Sigmoid colon (tissue), 3 donors: ENCODE measurements around the gene ITPRIPL2.

Source experiments
- CTCF ChIP-seq, 4 experiments: fragments of 450-650 bp in 3 of 4; fragments of 200-600 bp in 1 of 4; IDR thresholded peaks; one replicate each; pipeline ENCODE4 v1.5.1; 2016 to 2019; ENCODE audit warnings: antibody characterized with exemption in 4 of 4, mild to moderate bottlenecking in 3 of 4, moderate library complexity in 2 of 4
- POLR2A ChIP-seq, 2 donors: fragments of 450-650 bp; IDR thresholded peaks; one replicate each; pipeline ENCODE4 v1.6.1; 2016; ENCODE audit warnings: antibody characterized with exemption in 2 of 2, mild to moderate bottlenecking in 2 of 2, moderate library complexity in 2 of 2

GRCh38 chr16:19152042-19152441, 38.3 kb downstream of the ITPRIPL2 start:
- TF ChIP-seq POLR2A (IDR thresholded peaks at IDR 0.05) (no peak), CTCF (IDR thresholded peaks at IDR 0.05) (no peak)
